MG63 (cell line): ENCODE results near the gene MPP3. TPM values are rescaled to one million over a fixed set of nuclear protein-coding genes. Genes with fewer than 3 reads are reported as not detected.
"Not testable (repeated sequence)": the region's sequence is repeated elsewhere in the genome, so short reads cannot be mapped to it uniquely, and the experiment has no call there.

Experiments
- DNase-seq: peaks from one replicate; pipeline ENCODE4 v3.0.0-alpha.2; 2020
- H3K27me3 ChIP-seq: fragments of 250-450 bp; sonication (Bioruptor Pico); 2 replicates; pipeline ENCODE4 v1.5.1; 2020; ENCODE audit warnings: mild to moderate bottlenecking, moderate library complexity
- H3K36me3 ChIP-seq: fragments of 250-450 bp; sonication (Bioruptor Pico); 2 replicates; pipeline ENCODE4 v1.5.1; 2020; ENCODE audit warnings: mild to moderate bottlenecking, moderate library complexity
- H3K4me3 ChIP-seq: fragments of 250-450 bp; sonication (Bioruptor Pico); 2 replicates; pipeline ENCODE4 v1.5.1; 2020; ENCODE audit warnings: mild to moderate bottlenecking, moderate library complexity
- H3K9me3 ChIP-seq: fragments of 250-450 bp; sonication (Bioruptor Pico); 2 replicates; pipeline ENCODE4 v1.5.1; 2020; ENCODE audit warnings: mild to moderate bottlenecking, moderate library complexity
- total RNA-seq: library from RNA; depleted of rRNA; stranded (reverse); fragments of >200 nt; shearing (Covaris generic); gene quantifications from 2 replicates; pipeline ENCODE4 v1.2.3, GENCODE V29; 2014; ENCODE audit warnings: low replicate concordance

The MPP3 gene
- total RNA-seq, 1 experiment from 2014 or later = 4.4 TPM

GRCh38 chr17:43869031-43869430, 36.1 kb upstream of the MPP3 start:
- H3K36me3 ChIP-seq, DNase-seq, H3K9me3 ChIP-seq, H3K4me3 ChIP-seq: not testable (repeated sequence)
- H3K27me3 ChIP-seq = peaks cover 33% of the 10 kb centered on the region

- Histone ChIP-seq H3K36me3 (no peaks in the 10 kb centered on the region), H3K9me3 (no peaks in the 10 kb centered on the region), H3K4me3 (no peak overlapping the region), H3K27me3 (peaks cover 33% of the 10 kb centered on the region)
- DNase-seq = no peak
Observed at GRCh38 chr17:43868226-43868994, 35.5 kb upstream of the MPP3 start.

GRCh38 chr17:43864161-43864984, 31.4 kb upstream of the MPP3 start:
- no peaks in the 10 kb centered on the region for H3K36me3 ChIP-seq
- H3K9me3 ChIP-seq = no peaks in the 10 kb centered on the region
- H3K27me3 ChIP-seq = peaks cover 27% of the 10 kb centered on the region
- no peak for DNase-seq
- H3K4me3 ChIP-seq = no peak overlapping the region

- DNase-seq = no peak
- Histone ChIP-seq H3K27me3 (peaks cover 15% of the 10 kb centered on the region), H3K9me3 (no peaks in the 10 kb centered on the region), H3K36me3 (no peaks in the 10 kb centered on the region), H3K4me3 (no peak overlapping the region)
Observed at GRCh38 chr17:43861960-43862359, 29.0 kb upstream of the MPP3 start.

GRCh38 chr17:43860927-43861622, 28.1 kb upstream of the MPP3 start:
- no peak for DNase-seq
- Histone ChIP-seq H3K4me3 (no peak overlapping the region), H3K36me3 (no peaks in the 10 kb centered on the region), H3K27me3 (peaks cover 13% of the 10 kb centered on the region), H3K9me3 (no peaks in the 10 kb centered on the region)

GRCh38 chr17:43860077-43860725, 27.3 kb upstream of the MPP3 start:
- no peak overlapping the region for H3K4me3 ChIP-seq
- H3K9me3 ChIP-seq = no peaks in the 10 kb centered on the region
- no peak for DNase-seq
- H3K27me3 ChIP-seq = peaks cover 7% of the 10 kb centered on the region
- no peaks in the 10 kb centered on the region for H3K36me3 ChIP-seq

GRCh38 chr17:43857957-43858600, 25.1 kb upstream of the MPP3 start:
- peaks cover 3% of the 10 kb centered on the region; the same call in 1 of the 2 replicates for H3K27me3 ChIP-seq
- DNase-seq = no peak
- H3K36me3 ChIP-seq = no peaks in the 10 kb centered on the region
- no peaks in the 10 kb centered on the region for H3K9me3 ChIP-seq
- no peak overlapping the region for H3K4me3 ChIP-seq

- H3K27me3 ChIP-seq = peaks cover 3% of the 10 kb centered on the region; the same call in 1 of the 2 replicates
- H3K9me3 ChIP-seq = no peaks in the 10 kb centered on the region
- DNase-seq = no peak
- H3K4me3 ChIP-seq = no peak overlapping the region
- H3K36me3 ChIP-seq = no peaks in the 10 kb centered on the region
Observed at GRCh38 chr17:43857141-43857540, 24.2 kb upstream of the MPP3 start.

- H3K36me3 ChIP-seq = no peaks in the 10 kb centered on the region
- no peak overlapping the region for H3K4me3 ChIP-seq
- no peaks in the 10 kb centered on the region for H3K9me3 ChIP-seq
- H3K27me3 ChIP-seq = peaks cover 3% of the 10 kb centered on the region; the same call in 1 of the 2 replicates
- DNase-seq = no peak
Observed at GRCh38 chr17:43856141-43856540, 23.2 kb upstream of the MPP3 start.

- DNase-seq = no peak
- H3K27me3 ChIP-seq = peaks cover 3% of the 10 kb centered on the region; the same call in 1 of the 2 replicates
- H3K4me3 ChIP-seq = no peak overlapping the region
- H3K9me3 ChIP-seq = no peaks in the 10 kb centered on the region
- H3K36me3 ChIP-seq = no peaks in the 10 kb centered on the region
Observed at GRCh38 chr17:43855061-43855460, 22.1 kb upstream of the MPP3 start.

GRCh38 chr17:43854498-43854897, 21.6 kb upstream of the MPP3 start:
- no peak for DNase-seq
- Histone ChIP-seq H3K9me3 (no peaks in the 10 kb centered on the region), H3K36me3 (no peaks in the 10 kb centered on the region), H3K4me3 (no peak overlapping the region), H3K27me3 (peaks cover 3% of the 10 kb centered on the region; the same call in 1 of the 2 replicates)

GRCh38 chr17:43853546-43853945, 20.6 kb upstream of the MPP3 start:
- DNase-seq = no peak
- Histone ChIP-seq H3K36me3 (no peaks in the 10 kb centered on the region), H3K4me3 (no peak overlapping the region), H3K9me3 (no peaks in the 10 kb centered on the region), H3K27me3 (peaks cover 3% of the 10 kb centered on the region; the same call in 1 of the 2 replicates)

GRCh38 chr17:43852571-43852970, 19.6 kb upstream of the MPP3 start:
- Histone ChIP-seq H3K4me3 (no peak overlapping the region), H3K9me3 (no peaks in the 10 kb centered on the region), H3K27me3 (peaks cover 3% of the 10 kb centered on the region; the same call in 1 of the 2 replicates), H3K36me3 (no peaks in the 10 kb centered on the region)
- no peak for DNase-seq

- no peaks in the 10 kb centered on the region for H3K27me3 ChIP-seq
- H3K4me3 ChIP-seq = no peak overlapping the region
- H3K9me3 ChIP-seq = no peaks in the 10 kb centered on the region
- no peak for DNase-seq
- no peaks in the 10 kb centered on the region for H3K36me3 ChIP-seq
Observed at GRCh38 chr17:43849116-43849515, 16.2 kb upstream of the MPP3 start.

GRCh38 chr17:43848601-43849000, 15.7 kb upstream of the MPP3 start:
- no peaks in the 10 kb centered on the region for H3K36me3 ChIP-seq
- no peak overlapping the region for H3K4me3 ChIP-seq
- no peak for DNase-seq
- no peaks in the 10 kb centered on the region for H3K9me3 ChIP-seq
- H3K27me3 ChIP-seq = no peaks in the 10 kb centered on the region

- H3K36me3 ChIP-seq = no peaks in the 10 kb centered on the region
- no peaks in the 10 kb centered on the region for H3K27me3 ChIP-seq
- DNase-seq = no peak
- H3K9me3 ChIP-seq = no peaks in the 10 kb centered on the region
- no peak within 1 kb of the TSS for H3K4me3 ChIP-seq
Observed at GRCh38 chr17:43846963-43847371, 14.0 kb upstream of the MPP3 start, which contains the start of gene CD300LG. TSS of gene CD300LG (plus strand) at chr17:43847176. CDS start at chr17:43847217, 41 bp downstream.
